IMR-90 (cell line): Measurements from ENCODE around the gene DSCAM.

Experiments used
- BHLHE40 ChIP-seq: fragments of 150-350 bp; IDR thresholded peaks from 2 replicates; pipeline ENCODE4 v1.6.1; 2016; ENCODE audit warnings: mild to moderate bottlenecking, low read depth, low read length
- CEBPB ChIP-seq: IDR thresholded peaks from 2 replicates; pipeline ENCODE4 v1.6.1; 2012; ENCODE audit warnings: low read depth, low read length, improper control_type of control experiment
- FOS ChIP-seq: fragments of 150-350 bp; IDR thresholded peaks from 2 replicates; pipeline ENCODE4 v1.6.1; 2016; ENCODE audit warnings: low read depth, low read length
- MAFK ChIP-seq: IDR thresholded peaks from 2 replicates; pipeline ENCODE4 v1.6.1; 2012; ENCODE audit warnings: low read depth, low read length, improper control_type of control experiment
- MXI1 ChIP-seq: IDR thresholded peaks from 2 replicates; pipeline ENCODE4 v1.6.1; 2012; ENCODE audit warnings: low read depth, mild to moderate bottlenecking, low read length, moderate library complexity, borderline replicate concordance
- POLR2A ChIP-seq: IDR thresholded peaks from 2 replicates; pipeline ENCODE4 v1.6.1; 2012; ENCODE audit warnings: mild to moderate bottlenecking, low read depth, low read length
- RCOR1 ChIP-seq: IDR thresholded peaks from 2 replicates; pipeline ENCODE4 v1.6.1; 2012; ENCODE audit warnings: mild to moderate bottlenecking, low read length, improper control_type of control experiment; ENCODE audit not compliant: insufficient replicate concordance
- RFX5 ChIP-seq: IDR thresholded peaks from 2 replicates; pipeline ENCODE4 v1.8.0; 2012; ENCODE audit warnings: low read depth, mild to moderate bottlenecking, low read length, moderate library complexity
- TF ChIP-seq, protein P1 (sequence below): conservative IDR thresholded peaks from 2 replicates; pipeline ENCODE4 v1.5.1; 2012; ENCODE audit warnings: mild to moderate bottlenecking, low read depth, low read length, improper control_type of control experiment

DNA sequence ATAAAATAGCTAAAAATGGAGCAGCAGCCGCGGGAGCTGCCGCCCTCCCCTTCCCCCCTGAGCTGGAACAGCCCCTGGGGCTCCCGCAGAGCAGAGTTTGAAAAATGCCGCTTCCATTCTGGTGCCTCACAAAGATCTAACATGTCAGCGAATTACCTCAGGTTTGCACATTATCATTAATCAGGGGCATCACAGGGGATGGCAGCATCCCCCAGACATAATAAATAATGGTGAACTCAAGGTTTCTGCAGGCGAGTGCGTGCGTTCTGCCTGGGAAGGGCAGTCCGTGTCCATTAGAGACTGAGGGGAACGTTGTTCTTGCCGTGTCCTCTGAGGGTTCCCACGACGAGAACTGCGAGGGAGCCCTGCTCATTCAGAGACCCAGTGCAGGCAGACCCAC is 372.4 kb downstream of the DSCAM start:
- TF ChIP-seq POLR2A: no peak
- no peak for TF ChIP-seq MAFK
- TF ChIP-seq, protein P1, sequence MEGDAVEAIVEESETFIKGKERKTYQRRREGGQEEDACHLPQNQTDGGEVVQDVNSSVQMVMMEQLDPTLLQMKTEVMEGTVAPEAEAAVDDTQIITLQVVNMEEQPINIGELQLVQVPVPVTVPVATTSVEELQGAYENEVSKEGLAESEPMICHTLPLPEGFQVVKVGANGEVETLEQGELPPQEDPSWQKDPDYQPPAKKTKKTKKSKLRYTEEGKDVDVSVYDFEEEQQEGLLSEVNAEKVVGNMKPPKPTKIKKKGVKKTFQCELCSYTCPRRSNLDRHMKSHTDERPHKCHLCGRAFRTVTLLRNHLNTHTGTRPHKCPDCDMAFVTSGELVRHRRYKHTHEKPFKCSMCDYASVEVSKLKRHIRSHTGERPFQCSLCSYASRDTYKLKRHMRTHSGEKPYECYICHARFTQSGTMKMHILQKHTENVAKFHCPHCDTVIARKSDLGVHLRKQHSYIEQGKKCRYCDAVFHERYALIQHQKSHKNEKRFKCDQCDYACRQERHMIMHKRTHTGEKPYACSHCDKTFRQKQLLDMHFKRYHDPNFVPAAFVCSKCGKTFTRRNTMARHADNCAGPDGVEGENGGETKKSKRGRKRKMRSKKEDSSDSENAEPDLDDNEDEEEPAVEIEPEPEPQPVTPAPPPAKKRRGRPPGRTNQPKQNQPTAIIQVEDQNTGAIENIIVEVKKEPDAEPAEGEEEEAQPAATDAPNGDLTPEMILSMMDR: no peak
- TF ChIP-seq FOS: no peak
- no peak for TF ChIP-seq RCOR1
- no peak for TF ChIP-seq MXI1
- no peak for TF ChIP-seq CEBPB
- no peak for TF ChIP-seq RFX5
- no peak for TF ChIP-seq BHLHE40
